ENCODE results near the gene ADSL. TPM values are rescaled to one million over a fixed set of nuclear protein-coding genes. Genes with fewer than 3 reads are reported as not detected.

Gene ADSL
- total and polyA plus RNA-seq, 9 of the 15 experiments (the other 6 are each of a cell fraction or from before 2014, with no cell fraction given) = 112 to 322 (median 146) TPM

GRCh38 chr22:40346185-40347118 is at the start of gene ADSL (continued):
- TF ChIP-seq TAL1 (IDR thresholded peaks at IDR 0.05) (no peak), COPS2 (conservative IDR thresholded peaks at IDR 0.05) (no peak), BRD9 (IDR thresholded peaks at IDR 0.05; ENCODE audit: low read depth, partially characterized antibody) (no peak), TCF15 (CRISPR knock-in tag; IDR thresholded peaks at IDR 0.05) (no peak), ZNF77 (CRISPR knock-in tag; IDR thresholded peaks at IDR 0.05) (no peak), TSC22D4 (tag; IDR thresholded peaks at IDR 0.05) (no peak), STAT5A (IDR thresholded peaks at IDR 0.05; ENCODE audit: borderline replicate concordance, low read length) (no peak), ZNF184 (CRISPR knock-in tag; IDR thresholded peaks at IDR 0.05) (no peak), ZBED1 (IDR thresholded peaks at IDR 0.05) (no peak), ZNF586 (CRISPR knock-in tag; conservative IDR thresholded peaks at IDR 0.05) (no peak), NFATC3 (IDR thresholded peaks at IDR 0.05) (no peak), MAFF (IDR thresholded peaks at IDR 0.05; ENCODE audit: low read length) (no peak), PTTG1 (tag; IDR thresholded peaks at IDR 0.05; ENCODE audit: low read depth) (no peak), SUPT5H (IDR thresholded peaks at IDR 0.05) (peak; percentile 94), ARHGAP35 (IDR thresholded peaks at IDR 0.05; ENCODE audit: partially characterized antibody) (no peak), ZNF551 (CRISPR knock-in tag; IDR thresholded peaks at IDR 0.05) (no peak), CHD2 (IDR thresholded peaks at IDR 0.05; ENCODE audit: low read depth, low read length) (no peak; the same call in 1 of the 2 replicates), ILF3 (IDR thresholded peaks at IDR 0.05; ENCODE audit: borderline replicate concordance) (no peak), KAT7 (CRISPR knock-in tag; IDR thresholded peaks at IDR 0.05; ENCODE audit: borderline replicate concordance) (no peak; the same call in 1 of the 2 replicates), ZNF282 (CRISPR knock-in tag; IDR thresholded peaks at IDR 0.05) (0 out of 2 replicates have a peak, but pooled peaks have one; percentile 48), HIVEP1 (CRISPR knock-in tag; IDR thresholded peaks at IDR 0.05) (no peak), ZFP30 (CRISPR knock-in tag; IDR thresholded peaks at IDR 0.05; ENCODE audit: borderline replicate concordance) (no peak), MED1 (CRISPR knock-in tag; IDR thresholded peaks at IDR 0.05; ENCODE audit: borderline replicate concordance) (no peak), RNF2 (IDR thresholded peaks at IDR 0.05) (0 out of 2 replicates have a peak, but pooled peaks have one; percentile 44), NCOA1 (IDR thresholded peaks at IDR 0.05; ENCODE audit: low read depth) (no peak; the same call in 1 of the 2 replicates), RB1 (IDR thresholded peaks at IDR 0.05; ENCODE audit: low read depth) (peak; percentile 60; the same call in 1 of the 2 replicates)

Measured in K562 (cell line).